Measurements from ENCODE around the gene KIAA1217.

Gene KIAA1217

GRCh38 chr10:24446739-24447138, 237.8 kb downstream of the KIAA1217 start:
- Histone ChIP-seq H3K36me3 (no peaks in the 10 kb centered on the region), H3K27ac (peak overlapping the region in 2 of 11 experiments; percentile 4 to 31; a peak in 2 of 22 replicates), H3K4me1 (peaks cover 7 to 44% (median 13%) of the 10 kb centered on the region in 10 experiments; a peak in 16 of 20 replicates), H4K20me1 (no peaks in the 10 kb centered on the region; a peak in 1 of 22 replicates), H3K9me3 (replicated peaks in 1 of 11) (no peaks in the 10 kb centered on the region), H3K4me2 (peak overlapping the region in 2 of 11 experiments; percentile 57 to 83; a peak in 4 of 22 replicates), H3K4me3 (no peak overlapping the region), H3K27me3 (no peaks in the 10 kb centered on the region), H3K9ac (no peak overlapping the region; a peak in 1 of 22 replicates)
- TF ChIP-seq Cebpa-rat (IDR thresholded peaks at IDR 0.05): no peak

GRCh38 chr10:24448351-24448999, 239.5 kb downstream of the KIAA1217 start:
- H3K4me3 ChIP-seq: peak overlapping the region in 1 of 10 experiments; percentile 52; a peak in 1 of 20 replicates
- H4K20me1 ChIP-seq: peaks cover 0 to 6% (median 0%) of the 10 kb centered on the region in 11 experiments; a peak in 2 of 22 replicates
- peak overlapping the region in 3 of 11 experiments; percentile 62 to 72 (median 62); a peak in 5 of 22 replicates for H3K27ac ChIP-seq
- H3K9me3 ChIP-seq (replicated peaks in 1 of 11): no peaks in the 10 kb centered on the region
- peaks cover 7 to 55% (median 13%) of the 10 kb centered on the region in 10 experiments; a peak in 15 of 20 replicates for H3K4me1 ChIP-seq
- peak overlapping the region in 1 of 11 experiments; percentile 79; a peak in 1 of 22 replicates for H3K9ac ChIP-seq
- no peaks in the 10 kb centered on the region for H3K27me3 ChIP-seq
- H3K36me3 ChIP-seq: no peaks in the 10 kb centered on the region
- H3K4me2 ChIP-seq: peak overlapping the region in 6 of 11 experiments; percentile 0 to 83 (median 53); a peak in 8 of 22 replicates
- no peak for TF ChIP-seq Cebpa-rat (IDR thresholded peaks at IDR 0.05)

- Histone ChIP-seq H3K36me3 (no peaks in the 10 kb centered on the region), H4K20me1 (peaks cover 0 to 14% (median 0%) of the 10 kb centered on the region in 11 experiments; a peak in 2 of 22 replicates), H3K4me2 (peak overlapping the region; percentile 0 to 83 (median 24); a peak in 17 of 22 replicates), H3K4me3 (peak overlapping the region in 3 of 10 experiments; percentile 22 to 55 (median 52); a peak in 5 of 20 replicates), H3K27me3 (no peaks in the 10 kb centered on the region), H3K4me1 (peaks cover 7 to 60% (median 13%) of the 10 kb centered on the region in 10 experiments; a peak in 15 of 20 replicates), H3K27ac (peak overlapping the region in 3 of 11 experiments; percentile 62 to 72 (median 62); a peak in 5 of 22 replicates), H3K9me3 (replicated peaks in 1 of 11) (no peaks in the 10 kb centered on the region), H3K9ac (peak overlapping the region in 3 of 11 experiments; percentile 34 to 79 (median 72); a peak in 6 of 22 replicates)
- TF ChIP-seq Cebpa-rat (IDR thresholded peaks at IDR 0.05): no peak
Observed at GRCh38 chr10:24449321-24449740, 240.4 kb downstream of the KIAA1217 start.

GRCh38 chr10:24449769-24450310, 240.9 kb downstream of the KIAA1217 start:
- Histone ChIP-seq H4K20me1 (peaks cover 0 to 20% (median 0%) of the 10 kb centered on the region in 11 experiments; a peak in 2 of 22 replicates), H3K4me1 (peaks cover 7 to 60% (median 13%) of the 10 kb centered on the region in 10 experiments; a peak in 15 of 20 replicates), H3K9ac (peak overlapping the region in 3 of 11 experiments; percentile 34 to 79 (median 72); a peak in 6 of 22 replicates), H3K9me3 (replicated peaks in 1 of 11) (no peaks in the 10 kb centered on the region), H3K4me3 (peak overlapping the region in 2 of 10 experiments; percentile 52 to 55; a peak in 4 of 20 replicates), H3K36me3 (no peaks in the 10 kb centered on the region), H3K4me2 (peak overlapping the region in 9 of 11 experiments; percentile 0 to 83 (median 24); a peak in 14 of 22 replicates), H3K27me3 (no peaks in the 10 kb centered on the region), H3K27ac (peak overlapping the region in 3 of 11 experiments; percentile 62 to 72 (median 62); a peak in 5 of 22 replicates)
- TF ChIP-seq Cebpa-rat (IDR thresholded peaks at IDR 0.05): no peak

GRCh38 chr10:24451325-24451820, 242.4 kb downstream of the KIAA1217 start:
- TF ChIP-seq Cebpa-rat (IDR thresholded peaks at IDR 0.05): no peak
- Histone ChIP-seq H3K27ac (peak overlapping the region in 2 of 11 experiments; percentile 20 to 48; a peak in 2 of 22 replicates), H3K9me3 (replicated peaks in 1 of 11) (no peaks in the 10 kb centered on the region), H3K36me3 (no peaks in the 10 kb centered on the region), H3K4me1 (peaks cover 7 to 68% (median 13%) of the 10 kb centered on the region in 10 experiments; a peak in 15 of 20 replicates), H3K4me2 (peak overlapping the region in 5 of 11 experiments; percentile 20 to 83 (median 28); a peak in 6 of 22 replicates), H4K20me1 (peaks cover 0 to 34% (median 0%) of the 10 kb centered on the region in 11 experiments; a peak in 2 of 22 replicates), H3K9ac (peak overlapping the region in 2 of 11 experiments; percentile 72 to 79; a peak in 4 of 22 replicates), H3K4me3 (peak overlapping the region in 2 of 10 experiments; percentile 52 to 55; a peak in 4 of 20 replicates), H3K27me3 (no peaks in the 10 kb centered on the region)

GRCh38 chr10:24452030-24452429, 243.1 kb downstream of the KIAA1217 start:
- H3K9me3 ChIP-seq (replicated peaks in 1 of 11): no peaks in the 10 kb centered on the region
- no peaks in the 10 kb centered on the region for H3K36me3 ChIP-seq
- H3K27ac ChIP-seq: no peak overlapping the region
- peak overlapping the region in 1 of 11 experiments; percentile 79; a peak in 1 of 22 replicates for H3K9ac ChIP-seq
- peaks cover 7 to 68% (median 13%) of the 10 kb centered on the region in 10 experiments; a peak in 15 of 20 replicates for H3K4me1 ChIP-seq
- no peaks in the 10 kb centered on the region for H3K27me3 ChIP-seq
- peak overlapping the region in 3 of 11 experiments; percentile 26 to 83 (median 83); a peak in 4 of 22 replicates for H3K4me2 ChIP-seq
- no peak for TF ChIP-seq Cebpa-rat (IDR thresholded peaks at IDR 0.05)
- H4K20me1 ChIP-seq: peaks cover 0 to 34% (median 0%) of the 10 kb centered on the region in 11 experiments; a peak in 2 of 22 replicates
- peak overlapping the region in 2 of 10 experiments; percentile 52 to 55; a peak in 4 of 20 replicates for H3K4me3 ChIP-seq

GRCh38 chr10:24453404-24453830, 244.5 kb downstream of the KIAA1217 start:
- Histone ChIP-seq H3K4me3 (no peak overlapping the region), H3K9me3 (replicated peaks in 1 of 11) (no peaks in the 10 kb centered on the region), H4K20me1 (peaks cover 0 to 34% (median 0%) of the 10 kb centered on the region in 11 experiments; a peak in 2 of 22 replicates), H3K4me1 (peaks cover 12 to 68% (median 19%) of the 10 kb centered on the region in 10 experiments; a peak in 18 of 20 replicates), H3K27ac (no peak overlapping the region), H3K36me3 (no peaks in the 10 kb centered on the region), H3K27me3 (no peaks in the 10 kb centered on the region), H3K4me2 (peak overlapping the region in 1 of 11 experiments; percentile 83; a peak in 1 of 22 replicates), H3K9ac (no peak overlapping the region)
- TF ChIP-seq Cebpa-rat (IDR thresholded peaks at IDR 0.05): no peak

- H3K36me3 ChIP-seq: peaks cover 0 to 3% (median 0%) of the 10 kb centered on the region in 11 experiments; a peak in 1 of 22 replicates
- H3K27me3 ChIP-seq: no peaks in the 10 kb centered on the region
- H3K9me3 ChIP-seq (replicated peaks in 1 of 11): no peaks in the 10 kb centered on the region
- peak overlapping the region in 1 of 11 experiments; percentile 83; a peak in 1 of 22 replicates for H3K4me2 ChIP-seq
- H3K4me1 ChIP-seq: peaks cover 7 to 68% (median 16%) of the 10 kb centered on the region in 10 experiments; a peak in 18 of 20 replicates
- H4K20me1 ChIP-seq: peaks cover 0 to 34% (median 0%) of the 10 kb centered on the region in 11 experiments; a peak in 2 of 22 replicates
- no peak for TF ChIP-seq Cebpa-rat (IDR thresholded peaks at IDR 0.05)
- no peak overlapping the region for H3K9ac ChIP-seq
- no peak overlapping the region for H3K27ac ChIP-seq
- H3K4me3 ChIP-seq: no peak overlapping the region
Observed at GRCh38 chr10:24453973-24454372, 245.0 kb downstream of the KIAA1217 start.
